ENCODE results near the gene NODAL. TPM values are rescaled to one million over a fixed set of nuclear protein-coding genes. Genes with fewer than 3 reads are reported as not detected.

The NODAL gene
- total RNA-seq, 2 experiments from 2014 or later: not detected

GRCh38 chr10:70425096-70425495 is 16.4 kb downstream of the NODAL start:
- H3K4me1 Mint-ChIP-seq (ENCODE audit: low read depth): peaks cover 6% of the 10 kb centered on the region
- ChIA-PET POLR2A (interaction anchor here (1.0 kb wide), 1 partner anchor 23 kb away, joined by 6 read pairs; no protein-coding TSS in a partner anchor), CTCF (interaction anchor here (0.8 to 1.0 kb wide), 2 partner anchors 20 to 309 kb away, joined by 3 to 5 read pairs; no protein-coding TSS in a partner anchor)
- H3K36me3 Mint-ChIP-seq: peaks cover 21% of the 10 kb centered on the region
- DNase-seq: no peak
- H3K27me3 Mint-ChIP-seq: no peaks in the 10 kb centered on the region
- no peak overlapping the region for H3K27ac Mint-ChIP-seq
- intact Hi-C loops (cut with micrococcal nuclease): no loop called here
- no peak overlapping the region for H3K4me3 Mint-ChIP-seq
- no peaks in the 10 kb centered on the region for H3K9me3 Mint-ChIP-seq

- Mint-ChIP-seq H3K4me1 (ENCODE audit: low read depth) (peaks cover 6% of the 10 kb centered on the region), H3K36me3 (peaks cover 25% of the 10 kb centered on the region), H3K27me3 (no peaks in the 10 kb centered on the region), H3K4me3 (no peak overlapping the region), H3K9me3 (no peaks in the 10 kb centered on the region), H3K27ac (no peak overlapping the region)
- no peak for DNase-seq
- ChIA-PET CTCF (interaction anchor here (1.0 kb wide), 1 partner anchor 308 kb away, joined by 5 read pairs; no protein-coding TSS in a partner anchor), POLR2A (no interaction called here)
- intact Hi-C loops (cut with micrococcal nuclease): no loop called here
These were observed 17.2 kb downstream of the NODAL start for GRCh38 chr10:70424320-70424719.

- Mint-ChIP-seq H3K4me3 (no peak overlapping the region), H3K36me3 (peaks cover 22% of the 10 kb centered on the region), H3K4me1 (ENCODE audit: low read depth) (peaks cover 33% of the 10 kb centered on the region), H3K27ac (no peak overlapping the region), H3K9me3 (no peaks in the 10 kb centered on the region), H3K27me3 (no peaks in the 10 kb centered on the region)
- intact Hi-C loops (cut with micrococcal nuclease): no loop called here
- ChIA-PET CTCF (interaction anchor here (1.3 kb wide), 1 partner anchor 16 kb away, joined by 3 read pairs; no protein-coding TSS in a partner anchor), POLR2A (interaction anchor here (1.8 kb wide), 1 partner anchor 14 kb away, joined by 17 read pairs; the partner anchor contains the start of gene EIF4EBP2)
- no peak for DNase-seq
These were observed 22.8 kb downstream of the NODAL start for GRCh38 chr10:70418713-70419112.

GRCh38 chr10:70418229-70418628 is 23.3 kb downstream of the NODAL start:
- intact Hi-C loops (cut with micrococcal nuclease): no loop called here
- Mint-ChIP-seq H3K27me3 (no peaks in the 10 kb centered on the region), H3K4me1 (ENCODE audit: low read depth) (peaks cover 33% of the 10 kb centered on the region), H3K9me3 (no peaks in the 10 kb centered on the region), H3K4me3 (no peak overlapping the region), H3K36me3 (peaks cover 19% of the 10 kb centered on the region), H3K27ac (peak overlapping the region; percentile 81)
- DNase-seq: peak; percentile 27
- CTCF ChIA-PET: interaction anchor here (0.8 to 1.3 kb wide), 3 partner anchors 14 to 31 kb away, joined by 3 to 5 read pairs (median 4); partner anchors contain the start of gene EIF4EBP2
- POLR2A ChIA-PET: interaction anchor here (0.9 to 1.8 kb wide), 2 partner anchors 14 to 272 kb away, joined by 3 to 17 read pairs; partner anchors contain the start of gene EIF4EBP2

- H3K36me3 Mint-ChIP-seq: peaks cover 15% of the 10 kb centered on the region
- ChIA-PET POLR2A (interaction anchor here (0.9 to 1.8 kb wide), 2 partner anchors 13 to 271 kb away, joined by 3 to 17 read pairs; partner anchors contain the start of gene EIF4EBP2), CTCF (interaction anchor here (0.8 to 1.3 kb wide), 6 partner anchors 13 to 324 kb away, joined by 3 to 5 read pairs (median 3); partner anchors contain the start of gene EIF4EBP2)
- no peaks in the 10 kb centered on the region for H3K27me3 Mint-ChIP-seq
- intact Hi-C loops (cut with micrococcal nuclease): loop anchor here (1.0 kb wide), 1 partner anchor 12 kb away; no protein-coding TSS in a partner anchor
- H3K4me1 Mint-ChIP-seq (ENCODE audit: low read depth): peaks cover 37% of the 10 kb centered on the region
- peak overlapping the region; percentile 81 for H3K27ac Mint-ChIP-seq
- H3K9me3 Mint-ChIP-seq: no peaks in the 10 kb centered on the region
- no peak overlapping the region for H3K4me3 Mint-ChIP-seq
- no peak for DNase-seq
These were observed 23.9 kb downstream of the NODAL start for GRCh38 chr10:70417568-70417967.

- peaks cover 62% of the 10 kb centered on the region for H3K4me1 Mint-ChIP-seq (ENCODE audit: low read depth)
- H3K27me3 Mint-ChIP-seq: no peaks in the 10 kb centered on the region
- ChIA-PET POLR2A (no interaction called here), CTCF (interaction anchor here (1.2 kb wide), 1 partner anchor 8 kb away, joined by 3 read pairs; no protein-coding TSS in a partner anchor)
- peaks cover 10% of the 10 kb centered on the region for H3K36me3 Mint-ChIP-seq
- H3K4me3 Mint-ChIP-seq: no peak overlapping the region
- H3K9me3 Mint-ChIP-seq: no peaks in the 10 kb centered on the region
- no peak overlapping the region for H3K27ac Mint-ChIP-seq
- intact Hi-C loops (cut with micrococcal nuclease): no loop called here
- DNase-seq: no peak
These were observed 29.1 kb downstream of the NODAL start for GRCh38 chr10:70412356-70412755.

GRCh38 chr10:70410608-70411007 is 30.9 kb downstream of the NODAL start:
- intact Hi-C loops (cut with micrococcal nuclease): no loop called here
- no peak overlapping the region for H3K4me3 Mint-ChIP-seq
- no peaks in the 10 kb centered on the region for H3K9me3 Mint-ChIP-seq
- H3K4me1 Mint-ChIP-seq (ENCODE audit: low read depth): peaks cover 61% of the 10 kb centered on the region
- ChIA-PET POLR2A (no interaction called here), CTCF (interaction anchor here (1.6 kb wide), 1 partner anchor 138 kb away, joined by 4 read pairs; no protein-coding TSS in a partner anchor)
- no peak for DNase-seq
- H3K27me3 Mint-ChIP-seq: no peaks in the 10 kb centered on the region
- no peak overlapping the region for H3K27ac Mint-ChIP-seq
- peaks cover 16% of the 10 kb centered on the region for H3K36me3 Mint-ChIP-seq

GRCh38 chr10:70409772-70410171 is 31.7 kb downstream of the NODAL start:
- peaks cover 66% of the 10 kb centered on the region for H3K4me1 Mint-ChIP-seq (ENCODE audit: low read depth)
- intact Hi-C loops (cut with micrococcal nuclease): no loop called here

GRCh38 chr10:70405037-70405824 is 36.2 kb downstream of the NODAL start:
- ChIA-PET POLR2A (interaction anchor here (0.6 to 2.8 kb wide), 8 partner anchors 9 to 173 kb away, joined by 3 to 17 read pairs (median 4); partner anchors contain the start of gene LRRC20), CTCF (interaction anchor here (0.9 to 6.1 kb wide), 13 partner anchors 8 to 289 kb away, joined by 3 to 49 read pairs (median 3); partner anchors contain the start of gene TYSND1)
- Mint-ChIP-seq H3K4me1 (ENCODE audit: low read depth) (peaks cover 44% of the 10 kb centered on the region), H3K27me3 (no peaks in the 10 kb centered on the region), H3K4me3 (peak overlapping the region; percentile 95), H3K9me3 (no peaks in the 10 kb centered on the region), H3K36me3 (peaks cover 17% of the 10 kb centered on the region), H3K27ac (peak overlapping the region; percentile 91)
- peak; percentile 50 for DNase-seq
- intact Hi-C loops (cut with micrococcal nuclease): loop anchor here (1.0 kb wide), 1 partner anchor 12 kb away; no protein-coding TSS in a partner anchor

More at GRCh38 chr10:70409772-70410171, 31.7 kb downstream of the NODAL start:
- POLR2A ChIA-PET: no interaction called here
- H3K36me3 Mint-ChIP-seq: peaks cover 17% of the 10 kb centered on the region
- DNase-seq: no peak
- H3K9me3 Mint-ChIP-seq: no peaks in the 10 kb centered on the region
- CTCF ChIA-PET: interaction anchor here (0.6 to 1.7 kb wide), 3 partner anchors 38 to 348 kb away, joined by 3 to 8 read pairs (median 3); no protein-coding TSS in a partner anchor
- H3K27me3 Mint-ChIP-seq: no peaks in the 10 kb centered on the region
- H3K4me3 Mint-ChIP-seq: no peak overlapping the region
- H3K27ac Mint-ChIP-seq: no peak overlapping the region

GRCh38 chr10:70404787-70405036 is 36.8 kb downstream of the NODAL start:
- DNase-seq: no peak
- Mint-ChIP-seq H3K9me3 (no peaks in the 10 kb centered on the region), H3K27ac (peak overlapping the region; percentile 91), H3K27me3 (no peaks in the 10 kb centered on the region), H3K4me3 (peak overlapping the region; percentile 95), H3K36me3 (peaks cover 16% of the 10 kb centered on the region), H3K4me1 (ENCODE audit: low read depth) (peaks cover 42% of the 10 kb centered on the region)
- CTCF ChIA-PET: interaction anchor here (0.7 to 6.1 kb wide), 13 partner anchors 8 to 289 kb away, joined by 3 to 49 read pairs (median 3); partner anchors contain the start of gene TYSND1
- intact Hi-C loops (cut with micrococcal nuclease): loop anchor here (1.0 to 5.0 kb wide), 3 partner anchors 13 to 73 kb away; partner anchors contain the start of genes LRRC20 and PALD1
- POLR2A ChIA-PET: interaction anchor here (0.6 to 2.8 kb wide), 8 partner anchors 8 to 173 kb away, joined by 3 to 17 read pairs (median 4); partner anchors contain the start of gene LRRC20

GRCh38 chr10:70404036-70404786 is 37.3 kb downstream of the NODAL start, which contains the start of gene EIF4EBP2:
Gene EIF4EBP2 (plus strand): TSS chr10:70404145. CDS start chr10:70404402, 257 bp downstream.
- Mint-ChIP-seq H3K9me3 (no peaks in the 10 kb centered on the region), H3K27ac (peak within 1 kb of the TSS; percentile 91), H3K4me1 (ENCODE audit: low read depth) (peaks cover 37% of the 10 kb centered on the region), H3K27me3 (no peaks in the 10 kb centered on the region), H3K36me3 (peaks cover 14% of the 10 kb centered on the region), H3K4me3 (peak within 1 kb of the TSS; percentile 95)
- DNase-seq: peak; percentile 100
- CTCF ChIA-PET: interaction anchor here (0.7 to 6.1 kb wide), 17 partner anchors 9 to 354 kb away, joined by 3 to 49 read pairs (median 3); partner anchors contain the start of gene TYSND1
- intact Hi-C loops (cut with micrococcal nuclease): loop anchor here (1.0 to 5.0 kb wide), 2 partner anchors 22 to 73 kb away; partner anchors contain the start of genes LRRC20 and PALD1
- POLR2A ChIA-PET: interaction anchor here (0.7 to 2.8 kb wide), 9 partner anchors 8 to 258 kb away, joined by 3 to 17 read pairs (median 4); partner anchors contain the start of genes LRRC20 and TYSND1
